RWPE1 (cell line): ENCODE measurements around the gene PER2.
"Not testable (repeated sequence)": the region's sequence is repeated elsewhere in the genome, so short reads cannot be mapped to it uniquely, and the experiment has no call there.

Source experiments
- CTCF ChIA-PET: fragments of 350-600 bp; sonication (Branson Sonifier 250); formaldehyde crosslinking; extraction: SDS; loops from one replicate; lab custom pipeline; 2021; lab: Yijun Ruan, JAX
- POLR2A ChIA-PET: fragments of 400-600 bp; formaldehyde crosslinking; extraction: SDS; loops from one replicate; lab custom pipeline; 2020; ENCODE audit warnings: antibody characterized with exemption; ENCODE audit not compliant: low non-redundant PET; lab: Yijun Ruan, JAX
- DNase-seq: peaks from one replicate; pipeline ENCODE4 v3.0.0; 2012; ENCODE audit warnings: low spot score
- H3K27ac ChIP-seq: fragments of 450-650 bp; 2 replicates; pipeline ENCODE4 v1.5.1; 2017
- TF ChIP-seq, protein P1 (sequence below): fragments of 450-650 bp; conservative IDR thresholded peaks from 2 replicates; pipeline ENCODE4 v1.5.1; 2017; ENCODE audit warnings: low read depth, mild to moderate bottlenecking

PER2 gene, protein sequence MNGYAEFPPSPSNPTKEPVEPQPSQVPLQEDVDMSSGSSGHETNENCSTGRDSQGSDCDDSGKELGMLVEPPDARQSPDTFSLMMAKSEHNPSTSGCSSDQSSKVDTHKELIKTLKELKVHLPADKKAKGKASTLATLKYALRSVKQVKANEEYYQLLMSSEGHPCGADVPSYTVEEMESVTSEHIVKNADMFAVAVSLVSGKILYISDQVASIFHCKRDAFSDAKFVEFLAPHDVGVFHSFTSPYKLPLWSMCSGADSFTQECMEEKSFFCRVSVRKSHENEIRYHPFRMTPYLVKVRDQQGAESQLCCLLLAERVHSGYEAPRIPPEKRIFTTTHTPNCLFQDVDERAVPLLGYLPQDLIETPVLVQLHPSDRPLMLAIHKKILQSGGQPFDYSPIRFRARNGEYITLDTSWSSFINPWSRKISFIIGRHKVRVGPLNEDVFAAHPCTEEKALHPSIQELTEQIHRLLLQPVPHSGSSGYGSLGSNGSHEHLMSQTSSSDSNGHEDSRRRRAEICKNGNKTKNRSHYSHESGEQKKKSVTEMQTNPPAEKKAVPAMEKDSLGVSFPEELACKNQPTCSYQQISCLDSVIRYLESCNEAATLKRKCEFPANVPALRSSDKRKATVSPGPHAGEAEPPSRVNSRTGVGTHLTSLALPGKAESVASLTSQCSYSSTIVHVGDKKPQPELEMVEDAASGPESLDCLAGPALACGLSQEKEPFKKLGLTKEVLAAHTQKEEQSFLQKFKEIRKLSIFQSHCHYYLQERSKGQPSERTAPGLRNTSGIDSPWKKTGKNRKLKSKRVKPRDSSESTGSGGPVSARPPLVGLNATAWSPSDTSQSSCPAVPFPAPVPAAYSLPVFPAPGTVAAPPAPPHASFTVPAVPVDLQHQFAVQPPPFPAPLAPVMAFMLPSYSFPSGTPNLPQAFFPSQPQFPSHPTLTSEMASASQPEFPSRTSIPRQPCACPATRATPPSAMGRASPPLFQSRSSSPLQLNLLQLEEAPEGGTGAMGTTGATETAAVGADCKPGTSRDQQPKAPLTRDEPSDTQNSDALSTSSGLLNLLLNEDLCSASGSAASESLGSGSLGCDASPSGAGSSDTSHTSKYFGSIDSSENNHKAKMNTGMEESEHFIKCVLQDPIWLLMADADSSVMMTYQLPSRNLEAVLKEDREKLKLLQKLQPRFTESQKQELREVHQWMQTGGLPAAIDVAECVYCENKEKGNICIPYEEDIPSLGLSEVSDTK (N-terminal part only)

GRCh38 chr2:238287737-238288649, at the start of gene PER2:
PER2 (minus strand) TSS chr2:238288610; CDS start chr2:238277936, 10,674 bp downstream.
- CTCF ChIA-PET, result interaction anchor here (0.6 to 1.1 kb wide), 4 partner anchors 14 to 447 kb away, joined by 3 to 5 read pairs (median 4); no protein-coding TSS in a partner anchor
- POLR2A ChIA-PET, result no interaction called here
- peak; percentile 88 for DNase-seq
- TF ChIP-seq, protein P1, sequence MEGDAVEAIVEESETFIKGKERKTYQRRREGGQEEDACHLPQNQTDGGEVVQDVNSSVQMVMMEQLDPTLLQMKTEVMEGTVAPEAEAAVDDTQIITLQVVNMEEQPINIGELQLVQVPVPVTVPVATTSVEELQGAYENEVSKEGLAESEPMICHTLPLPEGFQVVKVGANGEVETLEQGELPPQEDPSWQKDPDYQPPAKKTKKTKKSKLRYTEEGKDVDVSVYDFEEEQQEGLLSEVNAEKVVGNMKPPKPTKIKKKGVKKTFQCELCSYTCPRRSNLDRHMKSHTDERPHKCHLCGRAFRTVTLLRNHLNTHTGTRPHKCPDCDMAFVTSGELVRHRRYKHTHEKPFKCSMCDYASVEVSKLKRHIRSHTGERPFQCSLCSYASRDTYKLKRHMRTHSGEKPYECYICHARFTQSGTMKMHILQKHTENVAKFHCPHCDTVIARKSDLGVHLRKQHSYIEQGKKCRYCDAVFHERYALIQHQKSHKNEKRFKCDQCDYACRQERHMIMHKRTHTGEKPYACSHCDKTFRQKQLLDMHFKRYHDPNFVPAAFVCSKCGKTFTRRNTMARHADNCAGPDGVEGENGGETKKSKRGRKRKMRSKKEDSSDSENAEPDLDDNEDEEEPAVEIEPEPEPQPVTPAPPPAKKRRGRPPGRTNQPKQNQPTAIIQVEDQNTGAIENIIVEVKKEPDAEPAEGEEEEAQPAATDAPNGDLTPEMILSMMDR, result no peak
- H3K27ac ChIP-seq, result peak within 1 kb of the TSS; percentile 97

GRCh38 chr2:238337846-238338245, 49.4 kb upstream of the PER2 start:
- no peak overlapping the region for H3K27ac ChIP-seq
- ChIA-PET CTCF (no interaction called here), POLR2A (no interaction called here)
- no peak for DNase-seq
- TF ChIP-seq, protein P1, result no peak

DNA sequence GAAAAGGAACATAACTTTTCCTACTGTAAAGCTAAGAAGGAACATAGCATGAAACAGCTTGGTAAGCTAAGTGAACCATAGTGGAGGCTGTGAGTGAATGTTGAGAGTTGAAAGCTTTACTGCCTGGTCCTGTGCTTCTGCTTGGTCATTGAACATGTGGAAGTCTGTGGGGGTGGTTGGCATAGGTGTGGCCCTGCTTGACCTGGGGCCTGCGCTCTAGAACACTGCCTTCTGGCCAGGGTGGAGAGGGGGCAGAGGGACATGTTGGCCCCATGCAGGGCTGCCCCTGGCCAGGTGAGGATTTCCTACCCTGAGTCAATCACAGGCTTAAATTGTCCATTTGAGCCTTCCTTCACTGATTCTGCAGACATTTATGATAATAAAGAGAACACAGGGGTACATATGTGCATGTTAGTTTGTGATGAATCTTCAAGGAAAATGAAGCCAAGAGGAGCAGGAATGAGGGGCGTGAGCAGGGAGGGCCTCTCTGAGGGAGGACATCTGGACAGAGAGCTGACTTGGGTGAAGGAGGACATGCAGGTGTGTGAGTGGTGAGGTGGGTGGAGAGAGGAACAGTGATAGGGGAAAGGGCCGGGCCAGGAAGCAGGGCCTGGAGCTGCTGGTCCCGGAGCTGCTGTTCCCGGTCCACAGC, 48.5 kb upstream of the PER2 start:
- ChIA-PET POLR2A (no interaction called here), CTCF (interaction anchor here (0.5 kb wide), 1 partner anchor 30 kb away, joined by 3 read pairs; no protein-coding TSS in a partner anchor)
- TF ChIP-seq, protein P1, result no peak
- no peak for DNase-seq
- H3K27ac ChIP-seq, result no peak overlapping the region

GRCh38 chr2:238336151-238336550, 47.7 kb upstream of the PER2 start:
- TF ChIP-seq, protein P1, result no peak
- no peak for DNase-seq
- ChIA-PET CTCF (interaction anchor here (0.5 kb wide), 1 partner anchor 31 kb away, joined by 3 read pairs; no protein-coding TSS in a partner anchor), POLR2A (no interaction called here)
- no peak overlapping the region for H3K27ac ChIP-seq

GRCh38 chr2:238335591-238335990, 47.2 kb upstream of the PER2 start:
- DNase-seq, H3K27ac ChIP-seq, POLR2A ChIA-PET: not testable (repeated sequence)
- CTCF ChIA-PET, result interaction anchor here (0.6 kb wide), 1 partner anchor 11 kb away, joined by 7 read pairs; no protein-coding TSS in a partner anchor

- H3K27ac ChIP-seq, result no peak overlapping the region
- ChIA-PET CTCF (no interaction called here), POLR2A (no interaction called here)
- no peak for DNase-seq
- TF ChIP-seq, protein P1, result no peak
Observed at GRCh38 chr2:238334885-238335284, 46.5 kb upstream of the PER2 start.
